Coronary artery (tissue), 2 donors: Measurements from ENCODE around the gene HBS1L.
A peak's percentile ranks its signal among the peaks of the same experiment; 100 is the strongest.

Experiments used
- DNase-seq: peaks from one replicate; pipeline ENCODE4 v3.0.0-alpha.2; 2017; ENCODE audit warnings: low spot score
- H3K27ac ChIP-seq, 2 donors: fragments of 200-600 bp; sonication (generic); one replicate each; pipeline ENCODE4 v1.5.1; 2016 to 2019
- H3K4me3 ChIP-seq: fragments of 200-600 bp; sonication (generic); 2 replicates; pipeline ENCODE4 v1.5.1; 2016; ENCODE audit warnings: mild to moderate bottlenecking, moderate library complexity
- CTCF ChIP-seq: fragments of 200-600 bp; sonication (generic); IDR thresholded peaks from one replicate; pipeline ENCODE4 v1.5.1; 2019; ENCODE audit warnings: antibody characterized with exemption

HBS1L gene

GRCh38 chr6:135002974-135003703, 51.5 kb downstream of the HBS1L start:
- no peak overlapping the region for H3K4me3 ChIP-seq
- H3K27ac ChIP-seq, result no peak overlapping the region
- no peak for TF ChIP-seq CTCF
- no peak for DNase-seq

GRCh38 chr6:135002229-135002844, 52.3 kb downstream of the HBS1L start:
- DNase-seq, result no peak
- no peak overlapping the region for H3K27ac ChIP-seq
- peak; percentile 21 for TF ChIP-seq CTCF

GRCh38 chr6:134999107-134999506, 55.5 kb downstream of the HBS1L start:
- DNase-seq, result no peak
- Histone ChIP-seq H3K27ac (no peak overlapping the region), H3K4me3 (no peak overlapping the region)
- no peak for TF ChIP-seq CTCF

More at GRCh38 chr6:135002229-135002844, 52.3 kb downstream of the HBS1L start:
- H3K4me3 ChIP-seq, result no peak overlapping the region

- no peak for TF ChIP-seq CTCF
- DNase-seq, result no peak
- Histone ChIP-seq H3K27ac (no peak overlapping the region), H3K4me3 (no peak overlapping the region)
These were observed 57.3 kb downstream of the HBS1L start for GRCh38 chr6:134997133-134997995.

GRCh38 chr6:134995536-134995935, 59.1 kb downstream of the HBS1L start:
- TF ChIP-seq CTCF, result no peak

GRCh38 chr6:134994431-134994830, 60.2 kb downstream of the HBS1L start:
- Histone ChIP-seq H3K27ac (no peak overlapping the region), H3K4me3 (no peak overlapping the region)
- no peak for DNase-seq
- no peak for TF ChIP-seq CTCF

More at GRCh38 chr6:134995536-134995935, 59.1 kb downstream of the HBS1L start:
- no peak for DNase-seq
- H3K4me3 ChIP-seq, result no peak overlapping the region
- H3K27ac ChIP-seq, result no peak overlapping the region
